ENCODE data around the gene DNAH11. TPM values are rescaled to one million over a fixed set of nuclear protein-coding genes. Genes with fewer than 3 reads are reported as not detected.
"Not testable (repeated sequence)": the region's sequence is repeated elsewhere in the genome, so short reads cannot be mapped to it uniquely, and the experiment has no call there.

DNAH11 gene
- total RNA-seq, 2 experiments from 2014 or later = 4.2 to 4.3 TPM

DNA sequence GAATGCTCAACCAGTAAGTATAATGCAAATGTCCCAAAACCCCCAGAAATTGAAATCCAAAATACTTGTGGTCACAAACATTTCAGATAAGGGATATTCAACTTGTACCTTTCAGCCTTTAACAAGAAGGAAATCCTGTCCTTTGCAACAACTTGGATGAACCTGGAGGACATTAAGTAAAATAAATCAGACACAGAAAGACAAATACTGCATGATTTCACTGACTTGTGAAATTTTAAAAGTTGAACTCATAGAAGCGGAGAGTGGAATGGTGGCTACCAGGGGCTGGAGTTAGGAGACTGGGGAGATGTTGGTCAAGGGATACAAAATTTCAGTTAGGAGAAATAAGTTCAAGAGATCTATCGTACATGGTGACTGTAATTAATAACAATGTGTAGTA lies 187.6 kb downstream of the DNAH11 start:
- no peak for DNase-seq
- no peaks in the 10 kb centered on the region for H3K27me3 Mint-ChIP-seq
- no peaks in the 10 kb centered on the region for H3K4me1 Mint-ChIP-seq
- ChIA-PET POLR2A (no interaction called here), CTCF (no interaction called here)
- no peak overlapping the region for H3K4me3 Mint-ChIP-seq
- H3K27ac Mint-ChIP-seq = no peak overlapping the region
- intact Hi-C loops (cut with DNase I, micrococcal nuclease) = no loop called here
- no peak for ATAC-seq
- H3K36me3 Mint-ChIP-seq (ENCODE audit: low read depth) = no peaks in the 10 kb centered on the region
- H3K9me3 Mint-ChIP-seq (ENCODE audit: low read depth) = no peaks in the 10 kb centered on the region

DNA sequence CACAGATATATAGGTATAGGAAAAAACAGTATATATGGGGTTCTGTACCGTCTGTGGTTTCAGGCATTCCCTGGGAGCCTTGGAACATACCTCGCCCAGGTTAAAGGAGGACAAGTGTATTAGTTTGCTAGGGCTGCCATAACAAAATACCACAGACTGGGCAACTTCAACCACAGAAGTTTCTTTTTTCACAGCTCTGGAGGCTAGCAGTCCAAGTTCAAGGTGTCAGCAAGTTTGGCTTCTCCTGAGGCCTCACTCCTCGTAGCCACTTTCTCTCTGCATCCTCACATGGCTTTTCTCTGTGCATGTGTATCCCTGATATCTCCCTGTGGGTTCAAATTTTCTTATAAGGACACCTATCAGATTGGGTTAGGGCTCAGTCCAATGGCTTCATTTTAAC lies 189.1 kb downstream of the DNAH11 start:
- CTCF ChIA-PET = no interaction called here
- POLR2A ChIA-PET = no interaction called here
- Mint-ChIP-seq H3K9me3 (ENCODE audit: low read depth) (no peaks in the 10 kb centered on the region), H3K27me3 (no peaks in the 10 kb centered on the region), H3K27ac (no peak overlapping the region), H3K4me1 (no peaks in the 10 kb centered on the region), H3K36me3 (ENCODE audit: low read depth) (no peaks in the 10 kb centered on the region), H3K4me3 (no peak overlapping the region)
- ATAC-seq (no peak), DNase-seq (no peak)
- intact Hi-C loops (cut with DNase I, micrococcal nuclease) = no loop called here

DNA sequence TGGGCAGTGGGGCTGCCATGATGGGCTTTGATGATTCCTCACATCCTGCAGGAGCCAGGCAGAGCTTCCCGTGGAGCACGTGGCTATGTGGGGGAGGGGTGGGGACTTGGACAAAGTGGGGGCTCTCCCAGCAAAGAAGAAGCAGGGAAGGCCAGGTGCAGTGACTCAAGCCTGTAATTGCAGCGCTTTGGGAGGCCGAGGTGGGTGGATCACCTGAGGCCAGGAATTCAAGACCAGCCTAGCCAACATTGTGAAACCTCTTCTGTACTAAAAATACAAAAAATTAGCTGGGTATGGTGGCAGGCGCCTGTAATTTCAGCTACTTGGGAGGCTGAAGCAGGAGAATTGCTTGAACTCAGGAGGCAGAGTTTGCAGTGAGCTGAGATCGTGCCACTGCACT lies 190.1 kb downstream of the DNAH11 start:
- H3K27me3 Mint-ChIP-seq, POLR2A ChIA-PET, ATAC-seq: not testable (repeated sequence)

DNA sequence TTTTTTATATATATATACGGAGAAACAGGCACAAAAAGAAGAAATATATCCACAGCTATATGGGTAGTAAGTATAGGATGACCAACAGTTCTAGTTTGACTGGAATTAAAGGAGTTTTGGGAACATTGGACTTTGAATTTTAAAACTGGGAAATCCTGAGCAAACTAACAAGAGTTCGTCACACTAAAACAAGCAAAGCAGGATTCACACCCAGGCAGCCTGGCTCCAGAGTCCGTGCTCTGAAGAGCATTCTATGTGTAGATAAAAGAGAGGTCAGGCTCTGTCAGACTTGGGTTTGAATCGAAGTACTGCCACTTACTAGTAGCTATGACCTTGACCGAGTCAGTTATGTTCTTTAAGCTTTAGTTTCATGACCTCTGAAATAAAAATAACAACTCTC lies 191.0 kb downstream of the DNAH11 start:
- H3K4me1 Mint-ChIP-seq = no peaks in the 10 kb centered on the region
- H3K36me3 Mint-ChIP-seq (ENCODE audit: low read depth) = no peaks in the 10 kb centered on the region
- H3K27ac Mint-ChIP-seq = no peak overlapping the region
- ChIA-PET CTCF (no interaction called here), POLR2A (no interaction called here)
- H3K27me3 Mint-ChIP-seq = no peaks in the 10 kb centered on the region
- no peak for DNase-seq
- no peaks in the 10 kb centered on the region for H3K9me3 Mint-ChIP-seq (ENCODE audit: low read depth)
- ATAC-seq = no peak
- no peak overlapping the region for H3K4me3 Mint-ChIP-seq
- intact Hi-C loops (cut with DNase I, micrococcal nuclease) = no loop called here

More for the DNA sequence above, 190.1 kb downstream of the DNAH11 start:
- DNase-seq; intact Hi-C loops (cut with DNase I, micrococcal nuclease); H3K9me3 Mint-ChIP-seq (ENCODE audit: low read depth); CTCF ChIA-PET; H3K4me1 Mint-ChIP-seq; H3K27ac Mint-ChIP-seq; H3K36me3 Mint-ChIP-seq (ENCODE audit: low read depth); H3K4me3 Mint-ChIP-seq: not testable (repeated sequence)

DNA sequence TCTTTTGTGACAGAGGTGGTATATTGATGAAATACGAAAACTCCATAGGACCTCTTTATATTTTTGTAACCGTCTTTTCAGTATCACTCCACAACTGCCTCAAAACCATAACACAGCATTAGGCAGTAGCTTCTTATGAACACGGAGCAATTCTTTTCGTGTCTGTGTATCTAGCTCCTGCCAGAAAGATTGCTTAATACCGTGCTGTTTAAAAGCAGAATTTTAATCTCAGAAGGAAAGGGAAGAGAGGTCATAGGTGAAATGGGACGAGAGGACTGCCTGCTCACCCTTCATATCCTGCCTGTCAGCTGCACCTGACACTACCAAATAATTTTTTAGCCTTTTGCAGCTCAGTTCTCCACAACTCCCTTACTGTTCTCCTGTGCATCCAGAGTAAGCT lies 200.7 kb downstream of the DNAH11 start:
- intact Hi-C loops (cut with DNase I, micrococcal nuclease) = no loop called here
- no peaks in the 10 kb centered on the region for H3K36me3 Mint-ChIP-seq (ENCODE audit: low read depth)
- ATAC-seq (no peak), DNase-seq (no peak)
- no peak overlapping the region for H3K4me3 Mint-ChIP-seq
- no peaks in the 10 kb centered on the region for H3K4me1 Mint-ChIP-seq
- no peaks in the 10 kb centered on the region for H3K27me3 Mint-ChIP-seq
- ChIA-PET POLR2A (interaction anchor here (0.5 kb wide), 1 partner anchor 25 kb away, joined by 3 read pairs; no protein-coding TSS in a partner anchor), CTCF (no interaction called here)
- no peak overlapping the region for H3K27ac Mint-ChIP-seq
- H3K9me3 Mint-ChIP-seq (ENCODE audit: low read depth) = no peaks in the 10 kb centered on the region

DNA sequence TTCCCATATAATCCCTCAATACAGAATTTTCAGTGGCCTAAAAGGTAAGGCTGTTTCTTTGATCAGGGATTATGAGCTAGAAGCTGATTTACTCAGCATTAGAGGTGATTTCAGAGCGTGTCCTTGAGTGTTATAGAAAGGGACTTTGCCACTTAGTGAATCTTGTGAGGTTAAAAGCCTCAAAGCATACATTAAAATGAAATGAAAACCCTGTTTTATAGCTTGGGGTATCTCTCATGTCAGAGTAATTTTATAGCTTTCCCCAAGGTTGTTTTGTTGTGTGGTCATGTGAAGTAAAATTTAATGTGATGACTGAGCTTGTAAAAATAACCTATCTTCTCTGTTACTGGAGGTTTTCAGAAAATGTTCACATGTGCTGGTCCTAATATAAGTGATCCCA lies 204.1 kb downstream of the DNAH11 start:
- DNase-seq (no peak), ATAC-seq (no peak)
- no peak overlapping the region for H3K4me3 Mint-ChIP-seq
- no peaks in the 10 kb centered on the region for H3K27me3 Mint-ChIP-seq
- POLR2A ChIA-PET = no interaction called here
- no peaks in the 10 kb centered on the region for H3K4me1 Mint-ChIP-seq
- CTCF ChIA-PET = no interaction called here
- H3K36me3 Mint-ChIP-seq (ENCODE audit: low read depth) = no peaks in the 10 kb centered on the region
- intact Hi-C loops (cut with DNase I, micrococcal nuclease) = no loop called here
- no peak overlapping the region for H3K27ac Mint-ChIP-seq
- no peaks in the 10 kb centered on the region for H3K9me3 Mint-ChIP-seq (ENCODE audit: low read depth)

DNA sequence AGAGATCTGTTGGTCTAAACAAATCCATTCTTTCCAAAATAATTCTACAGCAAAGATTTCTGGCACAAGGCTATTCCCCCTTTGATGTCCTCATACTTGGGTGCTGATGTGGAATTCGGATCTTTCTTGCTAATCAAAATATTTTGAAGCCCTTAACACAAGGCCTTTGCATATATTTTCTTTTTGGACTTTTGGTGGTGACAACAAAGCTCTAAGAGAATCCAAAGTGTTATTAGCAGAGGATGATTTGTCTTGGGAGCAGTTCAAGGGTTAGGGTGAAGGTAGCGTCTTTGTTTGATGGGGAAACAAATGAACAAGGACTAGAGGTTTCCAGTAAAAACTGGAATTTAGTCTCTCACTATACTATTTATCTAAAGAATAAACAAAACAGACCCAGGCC lies 205.0 kb downstream of the DNAH11 start:
- no peak for DNase-seq
- no peaks in the 10 kb centered on the region for H3K9me3 Mint-ChIP-seq (ENCODE audit: low read depth)

DNA sequence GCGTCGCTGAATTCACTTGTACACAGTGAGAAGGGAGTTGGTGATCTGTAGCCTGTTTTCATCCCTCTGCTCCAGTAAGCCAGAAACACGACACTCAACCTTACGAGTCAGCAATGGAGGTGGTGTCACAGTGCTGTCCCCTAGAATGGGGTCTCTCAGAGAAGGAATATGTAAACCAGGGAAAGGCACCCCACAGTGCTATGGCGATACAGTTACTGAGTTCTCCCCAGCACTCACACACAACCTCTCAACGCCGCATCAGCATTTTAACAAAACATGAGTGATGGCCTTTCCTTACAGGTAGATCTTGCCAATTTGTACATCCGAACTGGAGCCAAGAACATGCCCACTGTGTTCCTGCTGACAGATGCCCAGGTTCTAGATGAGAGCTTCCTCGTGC lies 206.5 kb downstream of the DNAH11 start:
- DNase-seq (no peak), ATAC-seq (no peak)
- Mint-ChIP-seq H3K4me3 (no peak overlapping the region), H3K27ac (no peak overlapping the region), H3K27me3 (no peaks in the 10 kb centered on the region), H3K9me3 (ENCODE audit: low read depth) (no peaks in the 10 kb centered on the region), H3K4me1 (no peaks in the 10 kb centered on the region), H3K36me3 (ENCODE audit: low read depth) (no peaks in the 10 kb centered on the region)
- ChIA-PET CTCF (no interaction called here), POLR2A (no interaction called here)
- intact Hi-C loops (cut with DNase I, micrococcal nuclease) = no loop called here

More for the DNA sequence above, 205.0 kb downstream of the DNAH11 start:
- intact Hi-C loops (cut with DNase I, micrococcal nuclease) = no loop called here
- Mint-ChIP-seq H3K36me3 (ENCODE audit: low read depth) (no peaks in the 10 kb centered on the region), H3K4me3 (no peak overlapping the region), H3K4me1 (no peaks in the 10 kb centered on the region), H3K27me3 (no peaks in the 10 kb centered on the region), H3K27ac (no peak overlapping the region)
- CTCF ChIA-PET = interaction anchor here (0.5 kb wide), 1 partner anchor 423 kb away, joined by 3 read pairs; no protein-coding TSS in a partner anchor
- no peak for ATAC-seq
- POLR2A ChIA-PET = no interaction called here

DNA sequence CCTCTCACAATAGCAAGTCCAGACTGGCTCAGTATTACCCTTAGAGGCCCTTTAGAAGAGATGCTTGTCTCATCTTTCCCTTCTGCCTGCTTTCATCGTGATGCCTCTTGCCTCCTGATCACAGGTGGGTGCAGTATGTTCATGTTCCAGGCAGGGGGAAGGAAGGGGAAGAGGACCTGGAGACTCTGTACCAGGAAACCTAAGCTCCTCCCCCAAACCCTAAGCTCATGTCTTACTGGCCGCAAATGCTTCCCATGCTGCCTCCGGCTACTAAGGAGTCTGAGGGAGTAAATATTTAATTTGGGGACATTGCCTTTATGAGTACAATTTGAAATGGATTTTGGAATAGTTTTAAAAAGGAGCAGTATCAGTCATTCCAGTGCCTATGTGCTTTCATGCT lies 210.2 kb downstream of the DNAH11 start:
- Mint-ChIP-seq H3K4me1 (no peaks in the 10 kb centered on the region), H3K36me3 (ENCODE audit: low read depth) (no peaks in the 10 kb centered on the region), H3K27ac (no peak overlapping the region), H3K27me3 (peaks cover 8% of the 10 kb centered on the region), H3K4me3 (no peak overlapping the region), H3K9me3 (ENCODE audit: low read depth) (no peaks in the 10 kb centered on the region)
- POLR2A ChIA-PET = no interaction called here
- no peak for DNase-seq
- ATAC-seq = no peak
- intact Hi-C loops (cut with DNase I, micrococcal nuclease) = no loop called here
- CTCF ChIA-PET = interaction anchor here (0.6 kb wide), 2 partner anchors 573 to 580 kb away, joined by 3 read pairs; no protein-coding TSS in a partner anchor

DNA sequence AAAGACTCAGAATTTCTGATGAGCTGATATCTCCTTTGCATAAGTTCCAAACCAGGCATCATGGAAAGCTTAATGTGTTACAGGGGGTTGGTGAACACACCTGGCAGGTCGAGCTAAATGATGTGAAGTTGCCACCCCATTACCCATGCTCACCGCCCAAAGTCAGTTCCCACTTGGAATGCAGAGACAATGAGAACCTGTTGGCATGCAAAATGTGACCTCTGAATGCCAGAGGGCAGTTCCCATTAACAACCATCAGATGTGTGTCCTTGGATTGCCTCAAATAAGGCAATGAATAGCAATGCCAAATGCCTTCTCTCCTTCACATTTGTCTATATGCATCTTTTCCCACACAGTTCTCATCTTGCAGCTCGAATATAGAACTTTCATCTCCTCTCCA lies 212.1 kb downstream of the DNAH11 start:
- H3K27me3 Mint-ChIP-seq = peaks cover 10% of the 10 kb centered on the region
- ChIA-PET POLR2A (no interaction called here), CTCF (interaction anchor here (1.1 kb wide), 1 partner anchor 12 kb away, joined by 4 read pairs; no protein-coding TSS in a partner anchor)
- H3K36me3 Mint-ChIP-seq (ENCODE audit: low read depth) = no peaks in the 10 kb centered on the region
- ATAC-seq (no peak), DNase-seq (no peak)
- intact Hi-C loops (cut with DNase I, micrococcal nuclease) = no loop called here
- no peaks in the 10 kb centered on the region for H3K9me3 Mint-ChIP-seq (ENCODE audit: low read depth)
- H3K27ac Mint-ChIP-seq = no peak overlapping the region
- no peaks in the 10 kb centered on the region for H3K4me1 Mint-ChIP-seq
- no peak overlapping the region for H3K4me3 Mint-ChIP-seq

DNA sequence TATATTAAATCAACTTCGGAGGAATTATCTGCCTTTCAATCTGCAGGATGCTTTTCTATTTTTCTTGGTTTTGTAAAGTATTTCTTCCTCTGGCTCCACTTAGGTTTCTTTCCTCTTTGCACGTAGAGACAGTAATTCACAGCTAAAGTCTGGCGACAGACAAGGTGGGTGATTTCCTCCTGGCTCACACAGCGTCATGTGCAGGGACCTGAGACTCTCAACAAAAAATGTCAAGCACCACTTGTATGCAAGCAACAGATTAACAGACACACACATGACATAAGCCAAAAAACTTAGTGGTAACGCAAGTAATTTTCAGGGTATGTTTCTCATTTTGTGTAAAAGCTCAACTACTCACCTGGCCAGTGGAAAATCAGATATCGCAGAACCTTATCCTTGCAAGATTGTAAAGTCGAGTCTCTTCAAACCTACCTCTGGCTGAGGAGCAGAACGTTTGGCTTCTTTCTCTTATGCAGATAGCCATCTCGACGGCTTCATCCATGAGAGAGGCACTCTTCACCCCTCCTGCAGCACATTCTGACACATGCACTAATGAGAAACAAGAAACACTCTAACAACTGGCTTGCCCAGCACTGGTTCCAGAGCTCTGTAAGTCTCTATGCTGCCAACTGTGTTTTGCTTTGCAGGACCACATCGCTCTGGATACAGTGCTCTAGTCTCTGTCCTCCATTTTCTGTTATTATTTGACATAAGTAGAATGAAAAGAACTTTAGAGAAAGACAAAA lies 214.9 kb downstream of the DNAH11 start:
- ChIA-PET POLR2A (no interaction called here), CTCF (interaction anchor here (0.6 kb wide), 1 partner anchor 55 kb away, joined by 4 read pairs; no protein-coding TSS in a partner anchor)
- intact Hi-C loops (cut with DNase I, micrococcal nuclease) = no loop called here
- Mint-ChIP-seq H3K27ac (no peak overlapping the region), H3K36me3 (ENCODE audit: low read depth) (no peaks in the 10 kb centered on the region), H3K9me3 (ENCODE audit: low read depth) (no peaks in the 10 kb centered on the region), H3K4me3 (no peak overlapping the region), H3K27me3 (peaks cover 10% of the 10 kb centered on the region), H3K4me1 (no peaks in the 10 kb centered on the region)
- ATAC-seq = no peak
- no peak for DNase-seq

DNA sequence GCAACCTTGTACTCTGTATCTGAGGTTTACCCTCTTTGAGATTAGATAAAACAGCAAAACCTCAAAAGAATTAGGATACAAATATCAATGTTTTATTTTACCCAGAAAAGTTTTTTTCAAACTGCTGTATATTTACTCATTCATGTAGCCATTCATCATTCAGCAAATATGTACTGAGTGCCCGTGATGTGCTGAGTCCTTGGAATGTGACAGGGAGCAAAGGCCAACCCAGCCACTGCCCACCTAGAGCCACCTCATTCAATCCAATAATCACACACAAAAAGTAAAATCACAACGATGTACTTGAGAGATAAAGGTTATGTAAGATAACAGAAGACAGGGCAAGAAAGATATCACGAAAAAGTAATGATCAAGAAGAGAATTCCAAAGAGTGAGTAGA lies 215.4 kb downstream of the DNAH11 start:
- no peak for DNase-seq
- ATAC-seq = no peak
- no peaks in the 10 kb centered on the region for H3K4me1 Mint-ChIP-seq
- H3K9me3 Mint-ChIP-seq (ENCODE audit: low read depth) = no peaks in the 10 kb centered on the region
- H3K4me3 Mint-ChIP-seq = no peak overlapping the region
- ChIA-PET POLR2A (no interaction called here), CTCF (no interaction called here)
- intact Hi-C loops (cut with DNase I, micrococcal nuclease) = no loop called here
- H3K36me3 Mint-ChIP-seq (ENCODE audit: low read depth) = no peaks in the 10 kb centered on the region
- H3K27ac Mint-ChIP-seq = no peak overlapping the region
- H3K27me3 Mint-ChIP-seq = peaks cover 10% of the 10 kb centered on the region

Data from activated CD4-positive, alpha-beta T cell treated with anti-CD3 and anti-CD28 coated beads for 36 hours (primary cell).